Spleen (tissue), 11 donors: ENCODE measurements around the gene OR2V2. TPM values are rescaled to one million over a fixed set of nuclear protein-coding genes. Genes with fewer than 3 reads are reported as not detected.

Source experiments
- DNase-seq: peaks from one replicate; pipeline ENCODE4 v3.0.0-alpha.2; 2020
- H3K27ac ChIP-seq, 8 donors: fragments of 200-600 bp; sonication (generic) in 7 of 8; 1 replicate in 4 of 8; 2 replicates in 4 of 8; pipeline versions ENCODE4 v1.5.0 to v1.8.0; 2016 to 2021; ENCODE audit warnings: inconsistent platforms in 4 of 8, mild to moderate bottlenecking in 4 of 8, moderate library complexity in 1 of 8
- H3K27me3 ChIP-seq, 7 donors: fragments of 200-600 bp; sonication (generic) in 6 of 7; replicated peaks in 1 of 7; 1 replicate in 4 of 7; 2 replicates in 3 of 7; pipeline versions ENCODE4 v1.5.0 to v1.8.0; 2016 to 2021; ENCODE audit warnings: inconsistent platforms in 3 of 7, mild to moderate bottlenecking in 1 of 7
- H3K36me3 ChIP-seq, 6 donors: fragments of 200-600 bp; sonication (generic) in 5 of 6; 1 replicate in 4 of 6; 2 replicates in 2 of 6; pipeline versions ENCODE4 v1.5.0 to v1.8.0; 2016 to 2021; ENCODE audit warnings: inconsistent platforms in 2 of 6
- H3K4me1 ChIP-seq, 6 donors: fragments of 200-600 bp; sonication (generic) in 5 of 6; 1 replicate in 3 of 6; 2 replicates in 3 of 6; pipeline versions ENCODE4 v1.5.0 to v1.8.0; 2016 to 2021; ENCODE audit warnings: inconsistent platforms in 3 of 6
- H3K4me3 ChIP-seq, 8 donors: fragments of 200-600 bp; sonication (generic) in 7 of 8; 1 replicate in 4 of 8; 2 replicates in 4 of 8; pipeline versions ENCODE4 v1.5.0 to v1.8.0; 2016 to 2021; ENCODE audit warnings: inconsistent platforms in 4 of 8, mild to moderate bottlenecking in 4 of 8, moderate library complexity in 2 of 8
- H3K9me3 ChIP-seq, 8 donors: fragments of 200-600 bp; sonication (generic) in 7 of 8; 1 replicate in 4 of 8; 2 replicates in 4 of 8; pipeline versions ENCODE4 v1.5.0 to v1.8.0; 2016 to 2021; ENCODE audit warnings: inconsistent platforms in 4 of 8
- CTCF ChIP-seq, 11 experiments: fragments of 200-600 bp in 7 of 11; fragments of 450-650 bp in 4 of 11; sonication (generic) in 4 of 11; IDR thresholded peaks in 8 of 11; conservative IDR thresholded peaks in 3 of 11; 1 replicate in 7 of 11; 2 replicates in 4 of 11; pipeline versions ENCODE4 v1.4.0 to v1.8.0; 2016 to 2021; ENCODE audit warnings: antibody characterized with exemption in 11 of 11, inconsistent platforms in 4 of 11, mild to moderate bottlenecking in 1 of 11
- POLR2A ChIP-seq, 3 donors: fragments of 450-650 bp; IDR thresholded peaks; one replicate each; pipeline ENCODE4 v1.5.1; 2017; ENCODE audit warnings: antibody characterized with exemption in 3 of 3, mild to moderate bottlenecking in 1 of 3
- POLR2AphosphoS5 ChIP-seq, 3 donors: sonication (generic); formaldehyde crosslinking; IDR thresholded peaks; one replicate each; pipeline ENCODE4 v1.5.1; 2017; ENCODE audit warnings: antibody characterized with exemption in 3 of 3
- WGBS, 5 donors: extraction: QIAGEN DNeasy Blood & Tissue Kit in 3 of 5; methylation state at CpG; one replicate each; pipeline versions ENCODE4 v1.1.5 to v1.1.7; 2013 to 2018; 5-methylcytosine and 5-hydroxymethylcytosine counted together
- intact Hi-C: fragments of 100-400 bp; cut with DNase I; formaldehyde crosslinking; loops from one replicate; pipeline ENCODE4 v1.15.0; 2023; ENCODE audit warnings: low total_unique reads
- polyA plus RNA-seq, 3 donors: library from polyadenylated mRNA; stranded (reverse); fragments of 200-250 nt; gene quantifications; one replicate each; pipeline ENCODE4 v1.2.1, GENCODE V29; 2013
- total RNA-seq, 7 donors: library from RNA; depleted of rRNA in 3 of 7; stranded (reverse); fragments of >200 nt in 3 of 7; fragmentation: NEBNext Ultra II Directional in 4 of 7; extraction: Animal tissue kit (Norgen Biotek cat#: 25700) in 4 of 7; gene quantifications; one replicate each; pipeline versions ENCODE4 v1.1.0 to v1.2.1, GENCODE V29; 2016 to 2021
- donor health status: healthy with polysubstance abuse.
- donor health status: DM: no; HTN: no; CAD: no; lungs with moderate emphysema.
- donor health status: DM: no; HTN: no; CAD: no.
- donor health status: Bipolar disorder and iron deficiency.
- donor health status: healthy.
- donor health status: DM: no; HTN: no; CAD: no.
- donor health status: DM: yes; HTN: yes; CAD: no.

OR2V2 gene
- total and polyA plus RNA-seq, 10 donors, result not detected

- Histone ChIP-seq H3K4me3 (no peak overlapping the region), H3K27ac (no peak overlapping the region), H3K27me3 (peaks cover 0 to 3% (median 0%) of the 10 kb centered on the region in 7 donors), H3K36me3 (no peaks in the 10 kb centered on the region), H3K9me3 (no peaks in the 10 kb centered on the region), H3K4me1 (peaks cover 0 to 15% (median 2%) of the 10 kb centered on the region in 6 donors)
- DNase-seq, result peak; percentile 64
- TF ChIP-seq POLR2A (IDR thresholded peaks at IDR 0.05), result no peak
- TF ChIP-seq POLR2AphosphoS5 (IDR thresholded peaks at IDR 0.05), result no peak
- no peak for TF ChIP-seq CTCF (IDR thresholded peaks at IDR 0.05 in 8 of 11, conservative IDR thresholded peaks at IDR 0.05 in 3 of 11)
- intact Hi-C loops, result no loop called here
- 75 to 86% (median 78%) methylated on average over 12 of the region's 12 CpGs for WGBS, 5 donors
Measured at GRCh38 chr5:181198106-181198685, 50.8 kb downstream of the OR2V2 start.

GRCh38 chr5:181198905-181199519, 51.6 kb downstream of the OR2V2 start:
- no peak overlapping the region for H3K4me3 ChIP-seq
- H3K4me1 ChIP-seq, result peaks cover 0 to 22% (median 10%) of the 10 kb centered on the region in 6 donors
- TF ChIP-seq POLR2AphosphoS5 (IDR thresholded peaks at IDR 0.05) (peak in 1 of 3 donors; percentile 9), CTCF (IDR thresholded peaks at IDR 0.05 in 8 of 11, conservative IDR thresholded peaks at IDR 0.05 in 3 of 11) (no peak), POLR2A (IDR thresholded peaks at IDR 0.05) (no peak)
- H3K9me3 ChIP-seq, result no peaks in the 10 kb centered on the region
- H3K27ac ChIP-seq, result no peak overlapping the region
- peak; percentile 60 for DNase-seq
- intact Hi-C loops, result no loop called here
- H3K36me3 ChIP-seq, result no peaks in the 10 kb centered on the region
- WGBS, 5 donors, result 54 to 69% (median 62%) methylated on average over 9 of the region's 9 CpGs
- peaks cover 0 to 11% (median 0%) of the 10 kb centered on the region in 7 donors for H3K27me3 ChIP-seq

GRCh38 chr5:181199881-181200638, 52.7 kb downstream of the OR2V2 start:
- no peak overlapping the region for H3K4me3 ChIP-seq
- intact Hi-C loops, result no loop called here
- no peak overlapping the region for H3K27ac ChIP-seq
- peak; percentile 57 for DNase-seq
- no peaks in the 10 kb centered on the region for H3K36me3 ChIP-seq
- 78 to 86% (median 80%) methylated on average over 8 to 12 of the region's 12 CpGs for WGBS, 5 donors
- H3K9me3 ChIP-seq, result no peaks in the 10 kb centered on the region
- peaks cover 0 to 22% (median 7%) of the 10 kb centered on the region in 7 donors for H3K27me3 ChIP-seq
- H3K4me1 ChIP-seq, result peaks cover 6 to 33% (median 20%) of the 10 kb centered on the region in 6 donors
- TF ChIP-seq POLR2A (IDR thresholded peaks at IDR 0.05) (no peak), POLR2AphosphoS5 (IDR thresholded peaks at IDR 0.05) (no peak), CTCF (IDR thresholded peaks at IDR 0.05 in 8 of 11, conservative IDR thresholded peaks at IDR 0.05 in 3 of 11) (no peak)

- H3K36me3 ChIP-seq, result no peaks in the 10 kb centered on the region
- TF ChIP-seq POLR2A (IDR thresholded peaks at IDR 0.05) (no peak), POLR2AphosphoS5 (IDR thresholded peaks at IDR 0.05) (no peak), CTCF (IDR thresholded peaks at IDR 0.05 in 8 of 11, conservative IDR thresholded peaks at IDR 0.05 in 3 of 11) (no peak)
- peak; percentile 14 for DNase-seq
- no peak overlapping the region for H3K27ac ChIP-seq
- H3K9me3 ChIP-seq, result no peaks in the 10 kb centered on the region
- H3K27me3 ChIP-seq, result peaks cover 0 to 26% (median 11%) of the 10 kb centered on the region in 7 donors
- intact Hi-C loops, result no loop called here
- peaks cover 10 to 40% (median 28%) of the 10 kb centered on the region in 6 donors for H3K4me1 ChIP-seq
- WGBS, 5 donors, result 57 to 71% (median 64%) methylated on average over 4 of the region's 4 CpGs
- H3K4me3 ChIP-seq, result no peak overlapping the region
Measured at GRCh38 chr5:181200816-181201215, 53.4 kb downstream of the OR2V2 start.
